Subcutaneous adipose tissue (tissue), 4 donors: ENCODE results near the gene SP6. TPM values are rescaled to one million over a fixed set of nuclear protein-coding genes. Genes with fewer than 3 reads are reported as not detected.

Experiments
- total RNA-seq, 4 donors: library from RNA; depleted of rRNA; stranded (reverse); fragments of >200 nt; gene quantifications; one replicate each; pipeline ENCODE4 v1.1.0, GENCODE V29; 2016
- TF ChIP-seq, protein P1 (sequence below): fragments of 450-650 bp; IDR thresholded peaks from one replicate; pipeline ENCODE4 v1.5.1; 2016; ENCODE audit warnings: low read depth, mild to moderate bottlenecking, control low read depth, antibody characterized with exemption, moderate library complexity

SP6 gene
- total RNA-seq, 4 donors from 2014 or later = 0.16 to 1.3 (median 0.17) TPM; not detected in 1

DNA sequence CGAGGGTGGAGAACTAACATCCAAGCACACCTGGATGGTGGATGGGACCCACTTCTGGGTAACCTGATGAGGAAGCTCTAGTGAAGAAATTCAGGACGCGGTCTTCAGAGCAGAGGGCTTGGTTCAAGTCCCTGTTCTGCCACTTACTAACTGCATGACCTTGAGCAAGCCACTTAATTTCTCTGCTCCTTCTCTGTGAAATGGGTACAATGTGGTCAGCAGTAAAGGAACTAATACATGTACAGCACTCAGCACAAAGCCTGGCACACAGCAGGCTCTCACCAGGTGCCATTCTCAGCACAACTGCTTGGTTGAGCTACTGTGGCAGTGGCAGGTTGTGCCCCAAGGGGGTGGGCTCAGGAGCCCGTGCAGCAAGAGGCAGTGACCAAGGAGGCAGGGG is 27.4 kb downstream of the SP6 start:
- TF ChIP-seq, protein P1, sequence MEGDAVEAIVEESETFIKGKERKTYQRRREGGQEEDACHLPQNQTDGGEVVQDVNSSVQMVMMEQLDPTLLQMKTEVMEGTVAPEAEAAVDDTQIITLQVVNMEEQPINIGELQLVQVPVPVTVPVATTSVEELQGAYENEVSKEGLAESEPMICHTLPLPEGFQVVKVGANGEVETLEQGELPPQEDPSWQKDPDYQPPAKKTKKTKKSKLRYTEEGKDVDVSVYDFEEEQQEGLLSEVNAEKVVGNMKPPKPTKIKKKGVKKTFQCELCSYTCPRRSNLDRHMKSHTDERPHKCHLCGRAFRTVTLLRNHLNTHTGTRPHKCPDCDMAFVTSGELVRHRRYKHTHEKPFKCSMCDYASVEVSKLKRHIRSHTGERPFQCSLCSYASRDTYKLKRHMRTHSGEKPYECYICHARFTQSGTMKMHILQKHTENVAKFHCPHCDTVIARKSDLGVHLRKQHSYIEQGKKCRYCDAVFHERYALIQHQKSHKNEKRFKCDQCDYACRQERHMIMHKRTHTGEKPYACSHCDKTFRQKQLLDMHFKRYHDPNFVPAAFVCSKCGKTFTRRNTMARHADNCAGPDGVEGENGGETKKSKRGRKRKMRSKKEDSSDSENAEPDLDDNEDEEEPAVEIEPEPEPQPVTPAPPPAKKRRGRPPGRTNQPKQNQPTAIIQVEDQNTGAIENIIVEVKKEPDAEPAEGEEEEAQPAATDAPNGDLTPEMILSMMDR = no peak

DNA sequence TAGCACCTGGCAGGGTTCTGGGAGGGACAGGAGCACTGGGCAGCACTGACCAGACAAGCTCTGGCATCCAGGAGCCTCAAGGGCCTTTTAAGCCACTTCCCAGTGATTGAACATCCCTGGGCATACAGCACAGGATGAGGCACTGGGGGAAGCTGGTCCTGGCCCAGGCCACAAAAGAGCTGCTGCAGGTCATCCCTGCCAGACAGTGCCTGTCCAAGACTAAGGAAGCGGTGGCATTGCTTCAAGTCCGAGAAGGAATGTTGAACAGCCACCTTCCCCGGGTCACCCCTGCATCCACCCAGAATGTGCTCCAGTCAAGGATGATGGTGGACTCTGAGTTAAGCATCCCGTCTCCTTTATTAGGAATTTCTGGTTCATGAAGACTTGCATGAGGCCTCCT is 28.2 kb downstream of the SP6 start:
- TF ChIP-seq, protein P1 = no peak

DNA sequence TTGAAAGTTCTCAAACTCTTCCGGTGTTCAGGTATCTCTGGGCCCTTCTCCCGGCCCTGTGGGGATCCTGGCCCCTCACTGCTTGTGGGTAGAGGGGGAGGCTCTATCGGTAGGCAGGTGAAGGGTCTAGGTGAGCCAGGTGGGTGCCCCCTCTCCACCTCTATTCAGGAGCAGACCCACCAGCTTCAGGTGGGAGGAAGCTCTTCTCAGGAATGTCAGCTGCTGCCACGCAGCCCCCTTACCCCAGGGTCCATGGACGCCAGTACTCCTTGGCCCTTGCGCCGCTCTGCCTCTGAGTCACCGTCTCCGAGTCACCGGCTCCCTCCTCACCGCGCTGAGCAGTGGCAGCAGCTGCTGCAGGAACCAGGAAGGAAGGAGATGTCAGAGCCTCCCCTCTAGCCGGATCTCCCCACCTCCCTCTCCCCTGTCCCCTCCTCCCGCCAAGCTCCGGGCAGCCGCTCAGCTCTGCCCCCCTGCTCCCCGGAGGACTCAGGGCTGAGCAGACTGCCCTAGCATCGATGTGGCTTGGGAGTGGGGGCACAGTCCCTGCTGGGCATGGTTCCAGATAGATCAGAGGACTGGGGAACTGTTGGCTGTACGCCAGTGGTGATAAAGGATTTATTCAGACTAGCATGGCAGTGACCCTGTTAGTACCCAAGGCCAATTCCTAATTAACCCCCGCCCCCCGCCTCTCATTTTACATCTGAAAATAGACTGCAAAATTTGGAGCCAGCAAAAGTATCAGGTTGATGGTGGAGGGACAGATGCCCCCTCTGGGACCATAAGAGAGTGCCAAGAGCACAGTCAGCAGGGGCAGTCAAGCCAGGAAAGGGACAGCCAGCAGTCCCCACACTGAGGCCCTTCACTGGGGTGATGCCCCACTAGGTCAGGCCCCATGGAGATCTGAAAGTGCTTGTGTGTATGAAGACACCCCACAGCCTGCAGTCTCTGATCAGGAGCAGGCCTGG is 29.3 kb downstream of the SP6 start, which contains the start of gene OSBPL7:
OSBPL7 (minus strand) TSS at position 371 of the 968 bp plus-strand sequence. CDS start 1,516 bp downstream, outside the sequence.
- TF ChIP-seq, protein P1 = no peak

GRCh38 chr17:47821031-47821423 is 29.9 kb downstream of the SP6 start:
- TF ChIP-seq, protein P1 = no peak

- TF ChIP-seq, protein P1 = no peak
Observed at GRCh38 chr17:47820033-47820789, 30.8 kb downstream of the SP6 start.

DNA sequence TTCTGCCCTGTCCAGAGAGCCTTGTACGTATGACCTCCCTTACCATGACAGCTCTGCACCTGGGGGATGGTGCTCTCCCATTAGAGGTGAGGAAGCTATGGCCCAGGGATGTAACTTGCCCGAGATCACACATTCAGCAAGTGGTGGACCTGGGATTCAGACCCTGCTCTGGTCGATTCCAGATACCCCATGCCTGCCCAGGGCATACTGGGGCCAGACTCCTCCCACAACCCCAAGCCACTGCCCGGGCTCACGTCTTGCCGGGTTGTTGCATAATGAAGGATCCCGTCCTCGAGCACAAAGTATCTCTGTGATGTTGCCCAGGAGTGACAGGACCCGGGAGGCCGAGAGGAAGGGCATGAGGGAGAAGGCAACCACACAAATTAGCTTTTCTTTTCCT is 31.5 kb downstream of the SP6 start:
- TF ChIP-seq, protein P1 = no peak
